ENCODE measurements around the gene COBLL1.

The COBLL1 gene

GRCh38 chr2:164800572-164800971 is 41.1 kb downstream of the COBLL1 start:
- Histone ChIP-seq H3K27ac (ENCODE audit: low read depth, low read length) (no peak overlapping the region), H3K27me3 (ENCODE audit: insufficient read depth, low read length) (no peaks in the 10 kb centered on the region), H3K9ac (ENCODE audit: low read depth, low read length) (no peak overlapping the region), H3K4me3 (ENCODE audit: low read length) (no peak overlapping the region), H3K9me3 (ENCODE audit: insufficient read depth, low read depth, low read length) (no peaks in the 10 kb centered on the region), H3K4me1 (ENCODE audit: insufficient read depth, low read length) (no peaks in the 10 kb centered on the region), H3K36me3 (ENCODE audit: insufficient read depth, low read length) (no peaks in the 10 kb centered on the region)
- WGBS, result 92% methylated on average over 3 of the region's 3 CpGs

GRCh38 chr2:164797627-164798026 is 44.0 kb downstream of the COBLL1 start:
- Histone ChIP-seq H3K4me1 (ENCODE audit: insufficient read depth, low read length) (no peaks in the 10 kb centered on the region), H3K36me3 (ENCODE audit: insufficient read depth, low read length) (no peaks in the 10 kb centered on the region), H3K9me3 (ENCODE audit: insufficient read depth, low read depth, low read length) (no peaks in the 10 kb centered on the region), H3K27ac (ENCODE audit: low read depth, low read length) (no peak overlapping the region), H3K4me3 (ENCODE audit: low read length) (no peak overlapping the region), H3K9ac (ENCODE audit: low read depth, low read length) (no peak overlapping the region), H3K27me3 (ENCODE audit: insufficient read depth, low read length) (no peaks in the 10 kb centered on the region)
- no CpG with 5 or more reads among the region's 1 CpG for WGBS

- 100% methylated on average over 1 of the region's 2 CpGs for WGBS
- no peaks in the 10 kb centered on the region for H3K9me3 ChIP-seq (ENCODE audit: insufficient read depth, low read depth, low read length)
- no peaks in the 10 kb centered on the region for H3K27me3 ChIP-seq (ENCODE audit: insufficient read depth, low read length)
- no peak overlapping the region for H3K9ac ChIP-seq (ENCODE audit: low read depth, low read length)
- H3K4me1 ChIP-seq (ENCODE audit: insufficient read depth, low read length), result no peaks in the 10 kb centered on the region
- H3K4me3 ChIP-seq (ENCODE audit: low read length), result no peak overlapping the region
- H3K27ac ChIP-seq (ENCODE audit: low read depth, low read length), result no peak overlapping the region
- H3K36me3 ChIP-seq (ENCODE audit: insufficient read depth, low read length), result no peaks in the 10 kb centered on the region
These were observed 44.6 kb downstream of the COBLL1 start for GRCh38 chr2:164796999-164797398.

- H3K4me1 ChIP-seq (ENCODE audit: insufficient read depth, low read length), result no peaks in the 10 kb centered on the region
- 93% methylated on average over 2 of the region's 4 CpGs for WGBS
- no peaks in the 10 kb centered on the region for H3K9me3 ChIP-seq (ENCODE audit: insufficient read depth, low read depth, low read length)
- no peak overlapping the region for H3K9ac ChIP-seq (ENCODE audit: low read depth, low read length)
- H3K36me3 ChIP-seq (ENCODE audit: insufficient read depth, low read length), result no peaks in the 10 kb centered on the region
- no peak overlapping the region for H3K4me3 ChIP-seq (ENCODE audit: low read length)
- H3K27ac ChIP-seq (ENCODE audit: low read depth, low read length), result no peak overlapping the region
- no peaks in the 10 kb centered on the region for H3K27me3 ChIP-seq (ENCODE audit: insufficient read depth, low read length)
These were observed 47.0 kb downstream of the COBLL1 start for GRCh38 chr2:164794432-164795231.

- Histone ChIP-seq H3K4me3 (ENCODE audit: low read length) (no peak overlapping the region), H3K9me3 (ENCODE audit: insufficient read depth, low read depth, low read length) (no peaks in the 10 kb centered on the region), H3K4me1 (ENCODE audit: insufficient read depth, low read length) (no peaks in the 10 kb centered on the region), H3K9ac (ENCODE audit: low read depth, low read length) (no peak overlapping the region), H3K36me3 (ENCODE audit: insufficient read depth, low read length) (no peaks in the 10 kb centered on the region), H3K27me3 (ENCODE audit: insufficient read depth, low read length) (no peaks in the 10 kb centered on the region), H3K27ac (ENCODE audit: low read depth, low read length) (no peak overlapping the region)
These were observed 47.6 kb downstream of the COBLL1 start for GRCh38 chr2:164794016-164794415.

- H3K4me1 ChIP-seq (ENCODE audit: insufficient read depth, low read length), result no peaks in the 10 kb centered on the region
- 100% methylated on average over 1 of the region's 1 CpG for WGBS
- no peaks in the 10 kb centered on the region for H3K36me3 ChIP-seq (ENCODE audit: insufficient read depth, low read length)
- H3K9me3 ChIP-seq (ENCODE audit: insufficient read depth, low read depth, low read length), result no peaks in the 10 kb centered on the region
- no peak overlapping the region for H3K27ac ChIP-seq (ENCODE audit: low read depth, low read length)
- no peak overlapping the region for H3K9ac ChIP-seq (ENCODE audit: low read depth, low read length)
- H3K4me3 ChIP-seq (ENCODE audit: low read length), result no peak overlapping the region
- H3K27me3 ChIP-seq (ENCODE audit: insufficient read depth, low read length), result no peaks in the 10 kb centered on the region
These were observed 48.1 kb downstream of the COBLL1 start for GRCh38 chr2:164793529-164793928.

- H3K36me3 ChIP-seq (ENCODE audit: insufficient read depth, low read length), result no peaks in the 10 kb centered on the region
- WGBS, result 95% methylated on average over 3 of the region's 5 CpGs
- H3K9me3 ChIP-seq (ENCODE audit: insufficient read depth, low read depth, low read length), result no peaks in the 10 kb centered on the region
- no peaks in the 10 kb centered on the region for H3K27me3 ChIP-seq (ENCODE audit: insufficient read depth, low read length)
- H3K4me1 ChIP-seq (ENCODE audit: insufficient read depth, low read length), result no peaks in the 10 kb centered on the region
- H3K9ac ChIP-seq (ENCODE audit: low read depth, low read length), result no peak overlapping the region
- H3K4me3 ChIP-seq (ENCODE audit: low read length), result no peak overlapping the region
- H3K27ac ChIP-seq (ENCODE audit: low read depth, low read length), result no peak overlapping the region
These were observed 49.1 kb downstream of the COBLL1 start for GRCh38 chr2:164792316-164793170.

- H3K36me3 ChIP-seq (ENCODE audit: insufficient read depth, low read length), result no peaks in the 10 kb centered on the region
- H3K4me3 ChIP-seq (ENCODE audit: low read length), result no peak overlapping the region
- H3K9me3 ChIP-seq (ENCODE audit: insufficient read depth, low read depth, low read length), result no peaks in the 10 kb centered on the region
- no peaks in the 10 kb centered on the region for H3K27me3 ChIP-seq (ENCODE audit: insufficient read depth, low read length)
- 87% methylated on average over 5 of the region's 5 CpGs for WGBS
- no peak overlapping the region for H3K9ac ChIP-seq (ENCODE audit: low read depth, low read length)
- 0 out of 2 replicates have a peak, but pooled peaks cover under 1% of the 10 kb centered on the region for H3K4me1 ChIP-seq (ENCODE audit: insufficient read depth, low read length)
- no peak overlapping the region for H3K27ac ChIP-seq (ENCODE audit: low read depth, low read length)
These were observed 51.7 kb downstream of the COBLL1 start for GRCh38 chr2:164789968-164790367.

GRCh38 chr2:164786787-164787186 is 54.8 kb downstream of the COBLL1 start:
- H3K4me3 ChIP-seq (ENCODE audit: low read length), result no peak overlapping the region
- WGBS, result 93% methylated on average over 2 of the region's 2 CpGs
- no peak overlapping the region for H3K9ac ChIP-seq (ENCODE audit: low read depth, low read length)
- no peaks in the 10 kb centered on the region for H3K9me3 ChIP-seq (ENCODE audit: insufficient read depth, low read depth, low read length)
- H3K27me3 ChIP-seq (ENCODE audit: insufficient read depth, low read length), result no peaks in the 10 kb centered on the region
- peaks cover 11% of the 10 kb centered on the region for H3K4me1 ChIP-seq (ENCODE audit: insufficient read depth, low read length)
- no peaks in the 10 kb centered on the region for H3K36me3 ChIP-seq (ENCODE audit: insufficient read depth, low read length)
- no peak overlapping the region for H3K27ac ChIP-seq (ENCODE audit: low read depth, low read length)

GRCh38 chr2:164785457-164785856 is 56.2 kb downstream of the COBLL1 start:
- Histone ChIP-seq H3K9me3 (ENCODE audit: insufficient read depth, low read depth, low read length) (no peaks in the 10 kb centered on the region), H3K4me3 (ENCODE audit: low read length) (no peak overlapping the region)
- 100% methylated on average over 1 of the region's 1 CpG for WGBS

GRCh38 chr2:164784376-164784775 is 57.2 kb downstream of the COBLL1 start:
- 88% methylated on average over 2 of the region's 2 CpGs for WGBS

More at GRCh38 chr2:164785457-164785856, 56.2 kb downstream of the COBLL1 start:
- Histone ChIP-seq H3K27ac (ENCODE audit: low read depth, low read length) (no peak overlapping the region), H3K4me1 (ENCODE audit: insufficient read depth, low read length) (peaks cover 11% of the 10 kb centered on the region), H3K36me3 (ENCODE audit: insufficient read depth, low read length) (no peaks in the 10 kb centered on the region), H3K27me3 (ENCODE audit: insufficient read depth, low read length) (no peaks in the 10 kb centered on the region), H3K9ac (ENCODE audit: low read depth, low read length) (no peak overlapping the region)

More at GRCh38 chr2:164784376-164784775, 57.2 kb downstream of the COBLL1 start:
- no peaks in the 10 kb centered on the region for H3K9me3 ChIP-seq (ENCODE audit: insufficient read depth, low read depth, low read length)
- H3K9ac ChIP-seq (ENCODE audit: low read depth, low read length), result no peak overlapping the region
- H3K4me3 ChIP-seq (ENCODE audit: low read length), result no peak overlapping the region
- H3K27ac ChIP-seq (ENCODE audit: low read depth, low read length), result no peak overlapping the region
- no peaks in the 10 kb centered on the region for H3K36me3 ChIP-seq (ENCODE audit: insufficient read depth, low read length)
- H3K4me1 ChIP-seq (ENCODE audit: insufficient read depth, low read length), result peaks cover 11% of the 10 kb centered on the region
- H3K27me3 ChIP-seq (ENCODE audit: insufficient read depth, low read length), result no peaks in the 10 kb centered on the region

All from HUES64 (cell line).